HG03025 (cell line): Measurements from ENCODE around the gene STK36.

Experiments used
- ATAC-seq: cut with Tn5 transposase; IDR thresholded peaks from one replicate; pipeline ENCODE4 v1.9.1; 2021; ENCODE audit warnings: mild to moderate bottlenecking, moderate library complexity; ENCODE audit not compliant: unreplicated experiment, low FRiP score

The STK36 gene, protein sequence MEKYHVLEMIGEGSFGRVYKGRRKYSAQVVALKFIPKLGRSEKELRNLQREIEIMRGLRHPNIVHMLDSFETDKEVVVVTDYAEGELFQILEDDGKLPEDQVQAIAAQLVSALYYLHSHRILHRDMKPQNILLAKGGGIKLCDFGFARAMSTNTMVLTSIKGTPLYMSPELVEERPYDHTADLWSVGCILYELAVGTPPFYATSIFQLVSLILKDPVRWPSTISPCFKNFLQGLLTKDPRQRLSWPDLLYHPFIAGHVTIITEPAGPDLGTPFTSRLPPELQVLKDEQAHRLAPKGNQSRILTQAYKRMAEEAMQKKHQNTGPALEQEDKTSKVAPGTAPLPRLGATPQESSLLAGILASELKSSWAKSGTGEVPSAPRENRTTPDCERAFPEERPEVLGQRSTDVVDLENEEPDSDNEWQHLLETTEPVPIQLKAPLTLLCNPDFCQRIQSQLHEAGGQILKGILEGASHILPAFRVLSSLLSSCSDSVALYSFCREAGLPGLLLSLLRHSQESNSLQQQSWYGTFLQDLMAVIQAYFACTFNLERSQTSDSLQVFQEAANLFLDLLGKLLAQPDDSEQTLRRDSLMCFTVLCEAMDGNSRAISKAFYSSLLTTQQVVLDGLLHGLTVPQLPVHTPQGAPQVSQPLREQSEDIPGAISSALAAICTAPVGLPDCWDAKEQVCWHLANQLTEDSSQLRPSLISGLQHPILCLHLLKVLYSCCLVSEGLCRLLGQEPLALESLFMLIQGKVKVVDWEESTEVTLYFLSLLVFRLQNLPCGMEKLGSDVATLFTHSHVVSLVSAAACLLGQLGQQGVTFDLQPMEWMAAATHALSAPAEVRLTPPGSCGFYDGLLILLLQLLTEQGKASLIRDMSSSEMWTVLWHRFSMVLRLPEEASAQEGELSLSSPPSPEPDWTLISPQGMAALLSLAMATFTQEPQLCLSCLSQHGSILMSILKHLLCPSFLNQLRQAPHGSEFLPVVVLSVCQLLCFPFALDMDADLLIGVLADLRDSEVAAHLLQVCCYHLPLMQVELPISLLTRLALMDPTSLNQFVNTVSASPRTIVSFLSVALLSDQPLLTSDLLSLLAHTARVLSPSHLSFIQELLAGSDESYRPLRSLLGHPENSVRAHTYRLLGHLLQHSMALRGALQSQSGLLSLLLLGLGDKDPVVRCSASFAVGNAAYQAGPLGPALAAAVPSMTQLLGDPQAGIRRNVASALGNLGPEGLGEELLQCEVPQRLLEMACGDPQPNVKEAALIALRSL (N-terminal part only)

DNA sequence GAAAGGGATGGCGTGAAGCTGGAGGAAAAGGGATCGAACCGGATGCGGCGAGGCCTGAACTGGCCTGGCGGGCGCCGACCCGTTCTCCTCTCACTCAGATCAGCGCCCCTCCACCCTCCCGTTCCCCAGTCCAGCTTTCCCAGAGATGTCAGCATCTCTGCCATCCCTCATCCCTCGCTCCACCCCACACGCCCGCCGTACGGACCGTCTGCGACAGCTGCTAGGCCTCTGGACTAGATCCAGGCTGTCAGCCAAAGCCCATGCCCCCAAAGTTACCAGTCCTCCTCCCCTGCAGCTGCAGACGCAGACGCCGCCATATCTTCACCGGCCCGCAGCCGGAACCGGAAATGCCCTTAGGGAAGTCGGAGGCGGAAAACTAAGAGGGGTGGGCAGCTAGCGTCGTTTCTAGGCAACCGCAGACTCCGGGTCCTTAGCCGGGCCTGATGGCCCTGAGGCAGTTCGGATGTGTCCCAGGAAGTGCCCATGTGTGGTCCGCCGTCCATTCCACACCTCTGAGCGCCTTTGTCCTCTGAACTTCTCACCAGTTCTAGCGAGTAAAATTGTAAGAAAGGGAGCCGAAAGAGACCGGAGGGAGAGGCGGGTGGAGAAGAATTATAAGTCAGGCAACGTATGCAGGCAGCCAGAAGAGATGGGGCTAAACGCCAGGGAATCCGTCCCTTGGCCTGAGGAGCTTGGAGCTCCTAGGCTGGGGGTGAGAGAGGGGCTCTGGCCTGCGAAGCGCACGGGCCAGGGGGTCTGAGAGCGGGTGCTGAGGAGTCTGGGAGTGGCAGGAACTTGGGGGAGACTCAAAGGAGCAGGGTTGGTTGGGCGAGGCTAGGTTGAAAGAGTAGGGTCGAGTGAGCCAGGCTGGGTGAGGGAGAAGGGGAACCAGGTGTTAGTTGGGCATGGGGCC is at the start of gene STK36, which contains the start of gene RNF25:
TSS of gene STK36 (plus strand) at position 433 of the 913 bp plus-strand sequence. CDS start 744 bp downstream, outside the sequence.
TSS of gene RNF25 (minus strand) at position 349 of the 913 bp plus-strand sequence. CDS start at position 317, 32 bp downstream.
- ATAC-seq, result peak; percentile 93

DNA sequence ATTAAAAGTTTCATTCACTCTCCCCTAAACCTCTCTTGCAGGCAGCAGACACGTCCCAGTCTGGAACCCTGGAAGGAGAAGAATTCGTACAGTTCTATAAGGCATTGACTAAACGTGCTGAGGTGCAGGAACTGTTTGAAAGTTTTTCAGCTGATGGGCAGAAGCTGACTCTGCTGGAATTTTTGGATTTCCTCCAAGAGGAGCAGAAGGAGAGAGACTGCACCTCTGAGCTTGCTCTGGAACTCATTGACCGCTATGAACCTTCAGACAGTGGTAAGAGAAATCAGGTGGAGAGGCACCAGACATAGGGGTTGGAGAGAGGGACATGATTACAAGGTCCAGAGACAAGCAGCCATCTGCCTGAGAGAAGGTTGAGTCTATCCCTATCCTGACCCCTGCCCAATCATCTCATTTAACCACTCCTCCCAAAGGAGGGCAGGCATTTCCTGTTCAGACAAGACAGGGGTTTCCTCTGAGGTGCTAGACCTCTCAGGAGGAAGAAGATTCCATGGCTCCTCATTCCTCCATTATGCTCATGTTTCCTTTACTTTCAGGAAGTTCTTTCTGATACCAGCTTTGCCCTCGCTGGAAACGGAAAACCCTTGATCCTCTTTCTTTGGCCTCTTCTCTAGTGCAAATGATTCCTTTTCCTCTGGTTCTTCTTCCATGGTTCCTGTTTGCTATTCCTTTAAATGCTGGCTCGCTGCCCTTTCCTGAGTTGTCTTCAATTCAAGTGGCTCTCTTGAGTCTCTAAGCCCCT is 49.1 kb upstream of the STK36 start:
- ATAC-seq, result no peak

DNA sequence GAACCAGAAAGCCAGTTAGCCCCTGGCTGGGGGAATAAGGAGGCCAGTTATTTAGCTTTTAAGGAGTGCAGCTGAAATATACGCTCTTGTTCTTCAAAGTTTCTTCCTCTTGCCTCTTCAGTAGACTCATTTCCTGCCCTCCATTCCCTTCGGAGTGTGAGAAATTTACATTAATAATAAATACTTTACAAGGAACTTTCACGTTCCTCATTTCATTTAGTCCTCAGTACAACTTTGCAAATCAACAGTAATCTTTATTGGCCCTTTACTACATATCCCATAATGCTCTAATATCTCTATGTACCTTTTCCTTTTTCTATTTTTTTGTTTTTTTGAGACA is 48.5 kb upstream of the STK36 start:
- ATAC-seq, result no peak

DNA sequence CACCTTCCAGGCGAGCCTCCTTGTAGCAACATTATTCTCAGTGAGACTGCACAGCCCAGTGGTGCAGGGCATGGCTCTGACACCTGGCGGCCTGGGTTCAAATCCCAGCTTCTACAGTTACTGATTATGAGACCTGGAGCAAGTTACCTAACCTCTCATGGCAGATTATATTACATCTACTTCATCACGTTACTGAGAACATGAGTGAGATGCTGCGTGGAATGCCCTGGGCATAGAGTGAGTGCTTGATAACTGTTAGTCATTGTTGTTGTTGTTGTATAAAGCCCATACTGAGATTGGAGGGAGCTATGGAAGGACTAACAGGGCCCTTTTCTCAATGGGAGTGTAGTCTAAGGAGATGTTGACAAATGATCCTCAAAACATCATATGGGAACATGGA is 45.5 kb upstream of the STK36 start:
- ATAC-seq, result no peak

DNA sequence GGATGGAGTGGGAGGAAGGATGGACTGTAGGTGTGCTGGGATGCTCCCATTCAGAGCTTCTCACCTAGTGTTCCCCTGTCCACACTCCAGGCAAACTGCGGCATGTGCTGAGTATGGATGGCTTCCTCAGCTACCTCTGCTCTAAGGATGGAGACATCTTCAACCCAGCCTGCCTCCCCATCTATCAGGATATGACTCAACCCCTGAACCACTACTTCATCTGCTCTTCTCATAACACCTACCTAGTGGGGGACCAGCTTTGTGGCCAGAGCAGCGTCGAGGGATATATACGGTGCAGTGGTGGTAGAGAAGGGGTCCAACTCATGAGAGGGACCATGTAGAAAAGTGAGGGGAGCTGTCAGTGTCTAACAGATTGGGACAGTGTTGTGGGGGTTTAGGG is 43.9 kb upstream of the STK36 start:
- ATAC-seq, result no peak

DNA sequence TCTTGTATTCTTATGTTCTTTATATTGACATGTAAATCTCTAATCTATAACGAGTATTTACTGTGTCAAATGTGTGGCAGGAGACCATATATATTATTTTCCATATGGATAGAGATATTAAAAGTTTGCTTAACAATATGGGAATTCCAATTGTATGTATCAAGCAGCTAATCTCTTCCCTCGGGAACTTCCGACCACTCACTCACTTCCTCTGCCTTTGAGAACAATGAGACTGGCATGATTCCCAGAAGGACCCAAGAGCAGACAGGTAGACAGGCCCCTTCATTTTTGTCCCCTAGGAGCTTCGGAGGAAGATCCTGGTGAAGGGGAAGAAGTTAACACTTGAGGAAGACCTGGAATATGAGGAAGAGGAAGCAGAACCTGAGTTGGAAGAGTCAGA is 40.0 kb upstream of the STK36 start:
- ATAC-seq, result no peak

DNA sequence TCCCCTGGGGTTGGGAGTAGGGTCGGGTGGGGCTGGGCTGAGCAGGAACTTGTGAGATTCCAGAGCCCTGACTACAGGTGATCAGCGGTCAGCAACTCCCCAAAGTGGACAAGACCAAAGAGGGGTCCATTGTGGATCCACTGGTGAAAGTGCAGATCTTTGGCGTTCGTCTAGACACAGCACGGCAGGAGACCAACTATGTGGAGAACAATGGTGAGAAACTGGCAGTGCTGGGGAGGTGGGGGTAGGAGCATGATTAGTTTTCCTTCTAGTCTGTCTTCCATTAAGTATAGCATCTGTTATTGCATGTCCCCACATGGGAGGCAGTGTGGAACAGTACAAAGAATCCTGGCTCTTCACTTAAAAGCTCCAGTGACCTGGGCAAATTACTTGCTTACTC is 36.2 kb upstream of the STK36 start:
- ATAC-seq, result no peak

DNA sequence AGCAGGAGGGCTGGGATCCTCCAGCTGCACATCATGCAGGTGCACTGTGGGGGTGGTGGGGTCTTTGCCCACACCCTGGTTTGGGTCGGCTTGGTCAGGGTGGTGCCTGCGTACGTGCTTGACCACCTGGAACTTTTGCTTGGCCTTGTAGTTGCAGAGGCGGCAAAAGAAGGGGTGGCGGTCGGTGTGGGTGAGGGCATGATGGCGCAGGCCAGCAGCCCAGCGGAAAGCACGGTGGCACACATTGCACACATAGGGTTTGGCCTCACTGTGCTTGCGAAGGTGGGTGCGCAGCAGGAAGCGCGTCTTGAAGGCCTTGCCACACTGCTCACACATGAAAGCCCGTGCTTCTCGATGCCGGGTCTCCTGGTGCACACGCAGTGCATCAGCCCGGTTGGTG is 33.5 kb upstream of the STK36 start:
- ATAC-seq, result no peak

DNA sequence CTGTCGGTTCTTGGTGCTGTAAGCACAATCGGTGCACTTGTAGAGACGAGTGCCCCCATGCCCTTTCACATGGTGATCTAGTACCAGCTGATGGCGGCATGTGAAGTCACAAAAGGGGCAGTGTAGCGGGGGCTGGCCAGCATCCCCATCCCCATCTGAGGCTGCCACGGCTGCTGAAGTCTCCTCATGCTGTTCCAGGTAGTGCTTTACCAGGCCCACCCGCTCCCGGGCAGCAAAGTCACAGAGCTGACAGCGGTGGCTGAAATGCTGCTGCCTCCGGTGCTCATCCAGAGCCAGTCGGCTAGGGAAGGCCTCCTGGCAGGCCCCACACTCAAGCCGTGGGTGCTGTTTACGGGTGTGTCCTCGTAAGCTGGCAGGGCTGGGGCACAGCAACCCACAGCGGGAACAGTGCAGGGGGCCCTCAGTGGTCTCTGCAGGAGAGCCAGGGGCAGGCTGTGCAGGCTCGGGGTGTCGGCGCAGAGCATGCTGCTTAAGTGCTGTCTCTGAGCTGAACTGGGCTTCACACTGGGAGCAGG is 29.7 kb upstream of the STK36 start:
- no peak for ATAC-seq

DNA sequence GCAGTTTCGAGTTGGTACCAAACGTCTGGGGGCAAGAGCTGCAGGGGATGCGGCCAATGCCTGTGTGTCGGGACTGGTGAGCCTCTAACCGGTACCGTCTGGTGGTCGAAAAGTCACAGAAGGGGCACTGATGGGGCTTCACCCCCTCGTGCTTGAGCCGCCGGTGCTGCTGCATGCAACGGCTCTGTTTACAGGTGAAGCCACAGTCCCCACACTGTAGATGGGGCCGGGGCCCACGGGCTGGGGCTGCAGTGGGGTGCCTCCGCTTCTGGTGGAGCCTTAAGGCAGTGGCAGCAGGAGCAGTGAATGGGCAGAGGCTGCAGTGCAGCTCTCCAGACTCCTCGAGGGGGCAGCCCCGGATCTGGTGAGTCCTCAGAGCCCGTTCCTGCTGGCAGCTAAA is 29.1 kb upstream of the STK36 start:
- no peak for ATAC-seq

DNA sequence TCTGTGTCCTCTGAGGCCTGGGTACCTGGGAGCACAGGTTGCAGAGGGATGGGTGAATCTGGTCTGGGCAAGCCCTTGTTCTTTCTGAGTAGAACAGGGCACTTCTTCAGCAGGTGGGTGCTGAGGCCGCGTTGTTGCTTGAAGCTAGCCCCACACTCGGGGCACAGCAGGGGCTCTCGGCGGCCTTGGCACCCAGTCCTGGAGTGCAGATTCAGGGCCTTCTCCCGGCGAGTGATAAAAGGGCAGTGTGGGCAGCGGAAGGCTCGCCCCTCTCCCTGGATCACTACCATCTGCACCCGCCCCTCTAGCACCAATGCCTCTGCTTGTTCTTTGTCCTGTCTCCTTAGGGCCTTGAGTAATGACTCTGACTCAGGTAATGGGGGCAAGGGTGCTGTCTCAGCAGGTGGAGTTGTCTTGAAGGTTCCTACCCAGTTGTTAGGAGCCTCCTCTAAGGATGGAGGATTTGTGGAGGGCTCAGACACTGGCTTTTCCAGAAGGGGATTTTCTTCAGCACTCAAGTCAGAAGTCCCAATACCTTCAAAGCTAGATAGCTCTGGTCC is 28.1 kb upstream of the STK36 start:
- no peak for ATAC-seq

DNA sequence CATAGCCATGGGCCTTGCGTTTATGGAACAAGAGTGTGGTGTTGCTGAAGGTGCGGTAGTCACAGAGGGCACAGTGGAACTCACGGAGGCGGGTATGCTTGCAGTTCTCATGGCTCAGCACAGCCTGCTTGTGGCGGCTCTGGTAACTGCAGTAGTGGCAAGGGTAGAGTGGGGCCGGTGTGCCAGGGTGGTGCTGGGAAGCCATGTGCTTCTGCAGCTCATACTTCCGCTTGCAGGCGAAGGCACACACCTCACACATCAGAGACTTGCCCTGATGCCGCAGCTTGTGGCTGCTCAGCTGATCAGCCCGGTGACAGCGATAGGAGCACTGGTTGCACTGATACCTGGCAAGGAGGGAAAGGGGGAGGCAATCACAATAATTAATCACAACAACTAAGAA is 27.2 kb upstream of the STK36 start:
- ATAC-seq, result no peak

DNA sequence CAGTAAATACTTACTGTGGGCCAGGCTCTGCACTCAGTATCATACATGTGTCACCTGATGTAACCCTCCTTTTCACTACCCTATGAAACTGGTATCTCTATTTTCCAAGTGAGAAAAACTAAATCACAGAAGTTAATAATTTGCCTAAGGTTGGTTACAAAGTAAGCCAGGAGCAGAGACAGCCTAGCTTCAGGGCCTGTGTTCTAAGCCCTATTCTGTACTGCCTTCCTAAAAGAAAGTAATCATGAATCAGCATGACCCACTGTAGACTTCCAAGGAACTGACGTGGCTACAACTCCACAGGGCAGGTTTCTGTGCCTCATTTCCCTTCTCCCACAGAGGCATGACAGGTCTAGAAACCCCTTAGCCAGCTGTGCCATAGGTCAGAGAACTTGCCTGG is 26.8 kb upstream of the STK36 start:
- ATAC-seq, result no peak

DNA sequence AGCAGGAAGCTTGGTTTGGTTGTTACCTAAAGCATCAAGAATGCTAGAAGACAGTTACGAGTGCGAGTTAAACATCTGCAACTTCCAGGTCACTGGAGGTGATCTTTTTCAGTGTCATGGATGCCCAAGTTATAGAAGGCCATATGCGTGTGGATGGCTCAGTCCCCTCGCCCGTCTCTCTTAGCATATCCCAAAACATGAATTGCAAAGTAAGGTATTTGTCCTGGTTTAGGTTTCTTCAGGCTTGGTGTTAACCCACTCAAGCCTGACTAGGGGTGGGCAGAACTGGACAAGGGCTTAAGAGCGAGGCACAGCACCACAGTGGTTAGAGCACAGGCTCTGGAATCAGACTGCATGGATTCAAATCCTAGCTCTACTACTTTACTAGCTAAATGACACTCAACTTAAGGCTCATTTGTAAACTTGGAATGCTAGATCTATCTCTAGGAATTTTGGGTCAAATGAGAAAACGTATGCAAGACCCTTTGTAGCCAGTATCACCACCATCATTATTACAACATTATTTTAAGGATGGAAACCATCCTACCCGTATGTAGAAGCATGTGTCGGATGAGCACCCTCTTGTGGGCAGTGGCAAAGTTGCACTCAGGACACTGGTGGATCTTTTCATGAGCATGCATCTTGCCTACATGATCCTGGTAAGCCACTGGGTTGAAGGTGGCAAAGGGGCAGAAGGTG is 23.6 kb upstream of the STK36 start:
- ATAC-seq, result no peak

DNA sequence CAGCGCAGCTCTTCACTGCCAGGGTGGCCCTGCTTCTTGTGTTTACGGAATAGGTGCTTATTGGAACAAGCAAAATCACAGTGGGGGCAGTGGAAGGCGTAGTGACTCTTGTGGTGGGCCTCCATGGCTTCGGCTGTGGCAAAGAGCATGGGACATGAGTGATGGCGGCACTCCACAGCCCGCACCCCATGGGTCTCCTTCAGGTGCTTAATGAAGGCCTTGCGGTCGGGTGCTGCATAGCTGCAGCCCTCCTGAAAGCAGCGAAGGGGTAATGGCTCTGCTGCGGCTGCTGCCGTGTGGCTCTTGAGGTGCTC is 23.1 kb upstream of the STK36 start:
- no peak for ATAC-seq

DNA sequence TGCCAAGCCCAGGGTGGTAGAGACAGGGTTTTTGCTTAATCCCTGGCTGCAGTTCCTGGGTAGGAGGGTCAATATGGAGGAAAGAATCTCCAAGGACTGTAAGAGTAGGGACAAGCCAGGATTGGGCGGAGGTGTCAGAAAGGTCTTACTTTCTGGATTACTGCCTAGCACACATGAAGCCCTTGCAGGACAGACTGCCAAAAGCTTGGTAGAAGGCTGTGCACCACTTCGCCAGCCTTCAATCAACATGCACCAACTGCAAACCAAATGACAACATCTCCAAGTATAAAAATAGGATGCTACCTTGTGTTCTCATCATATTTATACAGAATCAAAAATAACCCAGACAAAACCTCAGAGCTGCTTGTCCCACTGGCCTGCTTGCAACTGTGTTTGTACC is 16.1 kb upstream of the STK36 start:
- ATAC-seq, result no peak

DNA sequence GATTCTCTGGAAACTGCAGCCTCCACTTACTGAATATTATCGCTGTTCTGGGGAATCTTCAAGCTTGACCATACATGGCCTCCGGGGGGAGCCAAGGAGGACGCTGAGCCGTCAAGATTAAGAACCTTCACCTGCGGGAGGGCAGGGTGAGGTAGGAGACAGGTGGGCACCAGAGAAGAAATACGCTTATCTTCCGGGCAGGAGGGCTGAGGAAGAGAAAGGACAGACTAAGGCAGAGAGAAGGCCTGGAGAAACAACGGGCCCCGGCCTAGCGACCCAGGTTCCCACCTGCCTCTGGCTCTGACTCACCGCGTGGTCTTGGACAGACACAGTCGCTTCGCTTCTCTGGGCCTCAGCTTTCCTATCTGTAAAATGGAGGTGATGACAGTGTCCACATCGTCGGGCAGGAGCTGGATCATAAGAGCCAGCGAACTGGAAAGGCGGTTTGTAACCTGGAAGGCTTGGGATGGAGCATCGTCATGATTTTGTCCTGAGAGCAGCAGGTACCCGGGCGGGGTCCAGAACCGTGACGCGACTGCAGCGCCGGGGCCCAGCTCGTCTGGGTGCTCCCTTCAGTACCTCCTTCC is 13.1 kb upstream of the STK36 start:
- ATAC-seq, result peak; percentile 23
